Middle frontal gyrus (tissue), 1 donor: ENCODE measurements around the gene IFITM5.
"Not testable (repeated sequence)": the region's sequence is repeated elsewhere in the genome, so short reads cannot be mapped to it uniquely, and the experiment has no call there.

ENCODE experiments used
- DNase-seq: peaks from one replicate; pipeline ENCODE4 v3.0.0-alpha.2; 2015; ENCODE audit warnings: low spot score; ENCODE audit errors: extremely low spot score

Gene IFITM5

DNA sequence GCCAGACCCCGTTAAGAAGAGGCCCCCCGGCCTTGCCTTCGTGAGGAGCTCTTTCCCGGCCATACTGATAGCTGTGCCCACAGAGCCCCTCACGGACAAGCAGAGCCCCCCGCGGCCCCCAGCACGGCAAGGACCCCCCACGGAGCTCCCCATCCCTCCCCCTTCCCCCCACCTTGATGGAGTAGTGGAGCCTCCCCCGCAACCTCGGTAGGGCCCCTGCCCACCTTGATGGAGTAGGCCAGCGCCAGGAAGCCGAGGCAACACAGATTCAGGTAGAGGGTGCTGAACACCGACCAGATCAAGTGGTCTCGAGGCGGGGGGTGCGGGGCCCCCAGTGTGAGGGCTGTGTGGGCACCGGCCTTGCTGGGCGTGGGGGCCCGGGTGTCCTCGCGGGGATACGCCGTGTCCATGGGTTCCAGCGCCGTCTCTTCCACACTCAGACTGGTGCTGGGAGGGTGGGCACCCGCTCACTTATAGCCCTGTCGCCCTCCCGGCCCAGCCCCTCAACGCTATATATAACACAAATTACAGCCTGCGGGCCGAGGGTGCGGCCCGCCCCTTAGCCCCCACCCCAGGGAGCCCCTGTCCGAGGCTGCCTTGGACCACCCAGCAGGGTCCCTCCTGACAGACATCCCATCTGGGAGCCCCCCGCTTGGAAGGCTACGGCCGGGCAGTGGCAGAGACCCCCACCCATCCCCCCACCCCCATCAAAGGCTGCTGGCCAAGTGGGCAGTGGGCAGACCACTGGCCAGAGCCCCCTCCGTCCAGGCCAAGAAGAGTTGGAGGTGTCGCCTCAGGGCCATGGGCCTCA lies at the start of gene IFITM5:
TSS of gene IFITM5 (minus strand) at position 446 of the 811 bp plus-strand sequence. CDS start at position 410, 36 bp downstream.
- no peak for DNase-seq

DNA sequence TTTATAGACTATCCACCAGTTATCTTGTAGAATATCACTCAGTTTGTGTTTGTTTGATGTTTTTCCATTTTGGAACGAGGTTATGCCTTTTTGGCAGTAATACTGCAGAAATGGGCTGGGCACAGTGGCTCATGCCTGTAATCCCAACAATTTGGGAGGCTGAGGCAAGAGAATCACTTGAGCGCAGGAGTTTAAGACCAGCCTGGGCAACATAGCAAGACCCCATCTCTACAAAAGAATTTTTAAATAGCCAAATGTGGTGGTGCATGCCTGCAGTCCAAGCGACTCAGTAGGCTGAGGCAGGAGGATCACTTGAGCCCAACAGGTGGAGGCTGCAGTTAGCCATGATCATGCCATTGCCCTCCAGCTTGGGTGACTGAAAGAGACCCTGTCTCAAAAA lies 47.2 kb upstream of the IFITM5 start:
- DNase-seq = no peak

DNA sequence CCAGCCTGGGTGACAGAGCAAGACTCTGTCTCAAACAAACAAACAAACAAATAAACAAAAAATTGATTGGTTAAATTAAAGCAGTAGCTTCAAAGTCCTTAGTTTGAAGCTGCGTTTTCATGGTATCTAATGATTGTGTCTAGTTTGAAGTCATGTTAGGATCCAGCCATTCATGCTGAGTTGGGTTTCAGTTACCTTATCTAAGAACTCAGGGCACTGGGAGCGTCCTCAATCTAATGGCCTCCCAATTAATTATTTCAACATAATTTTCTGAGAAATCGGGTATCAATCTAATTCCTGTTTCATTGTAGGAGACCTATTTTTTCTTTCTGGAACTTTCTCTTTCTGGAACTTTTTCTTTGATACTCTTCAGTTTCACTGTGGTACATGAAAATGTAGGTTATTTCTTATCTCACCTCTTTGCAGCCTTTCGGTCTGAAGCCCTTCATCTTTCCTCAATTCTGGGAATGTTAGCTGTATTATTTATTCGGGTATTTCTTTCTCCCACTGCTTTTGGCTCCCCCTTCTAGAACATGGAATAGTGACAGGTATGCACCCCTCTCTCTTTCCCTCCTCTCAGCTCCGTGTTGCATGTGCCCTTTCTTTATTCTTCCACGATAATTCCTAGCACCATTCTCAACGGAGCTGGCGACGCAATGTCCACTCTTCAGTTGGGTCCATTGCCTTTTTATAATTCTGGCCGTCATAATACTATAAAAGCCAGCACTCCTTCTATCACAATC lies 45.7 kb upstream of the IFITM5 start:
- no peak for DNase-seq

DNA sequence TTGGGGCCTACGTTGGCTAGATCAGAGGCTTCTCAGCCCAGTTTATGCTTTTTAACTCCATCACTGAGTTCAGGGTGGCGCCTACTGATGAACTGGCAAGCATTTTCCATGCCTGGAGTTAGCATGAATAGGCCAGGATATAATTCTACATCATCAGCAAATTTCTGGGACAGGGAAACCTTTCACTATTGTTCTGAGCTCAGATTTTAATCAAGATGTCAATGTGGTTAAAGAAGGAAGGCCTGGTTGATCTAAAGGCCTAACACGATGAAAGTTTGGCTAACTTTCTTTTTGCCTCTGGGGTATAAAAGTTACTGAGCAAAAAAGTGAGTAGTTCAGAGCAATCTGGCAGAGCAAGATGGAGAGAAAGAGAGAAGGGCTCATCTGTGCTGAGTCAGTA lies 43.0 kb upstream of the IFITM5 start:
- no peak for DNase-seq

DNA sequence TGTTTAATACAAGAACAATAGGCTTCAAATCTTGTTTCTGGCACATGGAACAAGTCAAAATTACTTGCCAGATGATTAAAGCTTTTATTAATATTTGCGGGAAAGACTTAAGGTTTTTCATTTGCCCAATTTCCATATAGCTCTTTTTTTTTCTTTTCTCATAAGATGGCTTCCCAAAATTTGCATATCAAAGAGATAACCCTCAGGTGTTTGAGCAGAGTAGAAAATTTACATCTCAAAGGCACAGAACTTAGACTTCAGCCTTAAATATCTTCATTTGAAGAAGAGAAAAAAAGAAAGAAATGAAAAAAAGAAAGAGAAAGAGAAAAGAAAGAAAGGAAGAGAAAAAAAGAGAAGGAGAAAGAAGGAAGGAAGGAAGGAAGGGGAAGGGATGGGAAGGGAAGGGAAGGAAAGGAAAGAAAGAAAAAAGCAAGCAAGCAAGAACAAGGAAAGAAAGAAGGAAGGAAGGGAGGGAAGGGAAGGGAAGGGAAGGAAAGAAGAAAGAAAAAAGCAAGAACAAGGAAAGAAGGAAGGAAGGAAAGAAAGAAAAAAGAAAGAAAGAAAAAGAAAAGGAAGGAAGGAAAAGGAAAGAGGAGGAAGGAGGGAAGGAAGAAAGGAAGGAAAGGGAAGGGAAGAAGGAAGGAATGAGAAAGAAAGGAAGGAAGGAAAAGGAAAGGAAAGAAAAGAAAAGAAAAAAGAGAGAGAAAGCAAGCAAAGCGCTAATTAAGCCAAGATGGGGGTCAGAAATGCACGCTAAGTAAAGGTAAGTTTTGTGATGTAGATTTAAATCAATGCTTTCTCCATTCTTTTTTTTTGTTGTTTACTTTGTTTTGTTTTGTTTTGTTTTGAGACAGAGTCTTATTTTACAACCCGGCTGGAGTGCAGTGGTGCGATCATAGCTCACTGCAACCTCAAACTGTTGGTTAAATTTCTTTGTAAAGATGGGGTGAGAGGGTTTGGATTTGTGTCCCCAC lies 41.5 kb upstream of the IFITM5 start:
- no peak for DNase-seq

DNA sequence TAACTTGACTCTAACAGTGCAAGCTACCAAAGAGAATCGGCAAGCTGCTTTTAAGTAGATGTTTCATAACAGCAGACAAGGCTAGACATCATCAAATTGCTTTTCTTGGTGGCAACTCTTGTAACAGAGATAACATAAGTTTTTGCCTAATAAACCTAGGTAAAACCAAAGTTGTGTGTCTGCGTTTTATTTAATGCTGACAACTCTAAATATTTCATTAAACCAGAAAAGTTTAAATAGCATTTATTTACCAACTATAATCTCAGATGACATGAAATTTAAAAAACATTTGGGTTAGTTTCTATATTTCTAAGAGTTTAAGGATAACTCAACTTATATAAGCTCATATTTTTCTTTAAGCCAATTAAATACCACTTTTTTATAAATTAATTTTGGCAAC lies 40.6 kb upstream of the IFITM5 start:
- DNase-seq = no peak

DNA sequence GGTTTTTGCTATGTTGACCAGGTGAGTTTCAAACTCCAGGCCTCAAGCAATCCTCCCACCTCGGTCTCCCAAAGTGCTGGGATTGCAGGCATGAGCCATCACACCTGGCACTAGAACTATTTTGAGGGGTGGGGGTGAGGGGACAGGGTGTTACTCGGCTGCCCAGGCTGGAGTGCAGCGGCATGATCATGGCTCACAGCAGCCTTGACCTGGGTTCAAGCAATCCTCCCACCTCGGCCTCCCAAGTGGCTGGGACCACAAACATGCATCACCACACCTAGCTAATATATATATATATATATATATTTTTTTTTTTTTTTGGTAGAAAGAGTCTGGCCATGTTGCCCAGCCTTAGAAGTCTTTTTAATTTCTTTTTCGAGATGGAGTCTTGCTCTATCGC lies 38.4 kb upstream of the IFITM5 start:
- DNase-seq = no peak

DNA sequence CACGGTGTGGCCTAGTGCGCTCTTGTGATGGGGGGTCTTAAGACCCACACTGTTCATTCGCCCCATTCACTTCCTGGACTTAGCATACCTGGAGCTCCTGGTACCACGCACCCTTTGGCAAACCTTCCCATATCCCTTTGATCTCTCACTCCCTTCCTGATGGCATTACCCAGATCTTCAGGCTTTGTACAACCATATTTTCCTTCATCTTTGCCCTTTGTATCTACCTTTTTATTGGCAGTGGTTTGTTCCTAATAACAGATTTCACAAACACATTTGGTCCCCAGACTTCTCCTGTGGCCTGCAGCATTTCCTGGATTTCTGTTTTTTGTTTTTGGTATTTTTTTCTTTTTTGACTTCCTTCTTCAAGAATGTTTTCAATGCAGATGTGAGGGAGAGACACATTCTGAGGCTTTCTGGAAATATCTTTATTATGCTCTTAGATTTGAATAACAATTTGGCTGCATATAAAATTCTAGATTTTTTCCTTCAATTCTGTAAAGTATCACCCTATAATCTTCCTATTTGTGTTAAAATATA lies 37.4 kb upstream of the IFITM5 start:
- no peak for DNase-seq

DNA sequence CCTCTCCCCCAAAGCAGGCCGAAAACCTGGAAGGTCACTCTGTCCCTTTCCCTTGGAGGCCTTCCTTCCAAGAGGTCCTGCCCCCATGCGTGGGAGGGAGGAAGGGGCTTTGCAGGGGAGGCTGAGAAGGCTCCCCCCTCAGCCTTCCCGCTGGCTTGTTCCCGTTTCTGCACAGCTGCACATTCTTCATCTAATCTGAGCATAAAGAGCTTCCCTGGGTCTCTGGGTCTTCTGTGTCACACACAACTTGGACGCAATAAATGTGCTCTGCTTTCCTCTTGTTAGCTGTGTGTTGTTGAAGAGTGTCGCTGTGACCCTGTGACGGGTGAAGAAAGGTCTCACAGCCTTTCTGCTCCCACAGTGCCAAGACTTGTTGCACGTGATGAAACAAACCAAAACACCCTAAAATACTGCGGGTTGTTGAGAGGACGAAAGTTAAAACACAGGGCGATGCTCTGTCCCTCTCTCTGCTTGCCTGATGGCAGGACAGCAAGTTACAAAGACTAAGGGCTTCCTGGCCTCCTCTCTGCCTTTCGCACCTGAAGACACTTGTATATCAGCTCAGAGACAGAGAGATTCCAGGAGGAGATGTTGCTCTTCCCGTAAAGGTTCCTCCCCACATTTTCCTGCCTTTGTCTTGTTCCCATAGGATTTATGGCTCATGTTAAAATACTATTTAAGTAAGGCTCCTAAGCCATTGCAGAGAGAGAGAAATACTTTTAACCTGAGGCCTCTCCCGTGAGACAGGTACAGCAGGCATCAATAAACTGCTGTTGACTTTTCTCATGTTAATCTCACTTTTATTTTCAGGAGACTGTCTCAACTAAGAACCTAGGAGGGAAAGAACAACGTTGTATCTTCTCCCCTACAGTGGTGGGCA lies 36.7 kb upstream of the IFITM5 start:
- DNase-seq = no peak

DNA sequence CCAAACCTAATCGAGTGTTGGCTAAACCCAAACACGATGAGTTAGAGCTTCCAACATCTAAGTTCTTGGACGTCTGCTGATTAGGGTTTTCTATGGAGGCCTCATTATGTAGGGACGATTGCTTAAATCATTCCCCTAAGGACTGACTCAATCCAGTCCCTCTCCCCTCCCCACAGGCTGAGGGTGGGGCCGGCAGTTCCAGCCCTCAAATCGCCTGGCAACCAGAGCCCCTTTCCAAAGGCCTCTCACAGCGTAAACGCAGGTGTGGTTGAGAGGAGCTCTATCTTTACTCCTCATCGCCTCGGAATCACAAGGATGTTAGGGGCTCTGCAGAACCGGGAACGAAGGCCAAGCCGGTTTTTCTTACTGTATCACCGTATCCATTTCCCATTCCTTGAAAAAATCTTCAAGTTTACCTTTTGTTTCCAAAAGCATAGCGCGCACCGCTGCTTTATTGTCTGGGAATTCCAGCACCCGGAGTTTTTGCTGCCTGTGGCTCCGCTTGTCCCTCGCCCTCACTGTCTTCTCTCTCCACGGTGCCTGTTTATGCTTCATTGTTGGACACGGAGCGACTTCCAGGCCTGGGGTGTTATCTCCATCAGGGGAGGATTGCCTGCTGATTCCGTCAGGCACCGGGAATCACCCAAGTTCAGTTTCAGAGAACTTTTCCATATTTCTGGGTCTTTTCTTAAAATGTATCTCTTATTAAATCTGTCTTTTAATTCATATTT lies 35.1 kb upstream of the IFITM5 start:
- DNase-seq = no peak

DNA sequence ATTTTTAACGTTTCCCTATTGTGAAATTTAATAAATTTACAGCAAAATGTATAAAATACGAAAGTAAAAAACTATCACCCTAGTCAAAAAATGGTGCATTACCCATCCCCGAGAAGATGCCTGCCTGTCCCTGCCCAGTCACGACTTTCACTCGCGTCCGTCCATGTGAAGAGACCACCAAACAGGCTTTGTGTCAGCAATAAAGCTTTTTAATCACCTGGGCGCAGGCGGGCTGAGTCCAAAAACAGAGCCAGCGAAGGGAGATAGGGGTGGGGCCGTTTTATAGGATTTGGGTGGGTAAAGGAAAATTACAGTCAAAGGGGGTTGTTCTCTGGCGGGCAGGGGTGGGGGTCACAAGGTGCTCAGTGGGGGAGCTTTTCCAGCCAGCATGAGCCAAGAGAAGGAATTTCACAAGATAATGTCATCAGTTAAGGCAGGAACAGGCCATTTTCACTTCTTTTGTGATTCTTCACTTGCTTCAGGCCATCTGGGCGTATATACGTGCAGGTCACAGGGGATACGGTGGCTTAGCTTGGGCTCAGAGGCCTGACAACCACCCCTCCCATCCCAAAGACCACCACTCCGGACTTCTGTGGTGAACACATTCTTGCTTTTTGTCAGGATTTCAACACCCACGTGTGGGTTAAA lies 34.4 kb upstream of the IFITM5 start:
- not testable (repeated sequence) for DNase-seq

DNA sequence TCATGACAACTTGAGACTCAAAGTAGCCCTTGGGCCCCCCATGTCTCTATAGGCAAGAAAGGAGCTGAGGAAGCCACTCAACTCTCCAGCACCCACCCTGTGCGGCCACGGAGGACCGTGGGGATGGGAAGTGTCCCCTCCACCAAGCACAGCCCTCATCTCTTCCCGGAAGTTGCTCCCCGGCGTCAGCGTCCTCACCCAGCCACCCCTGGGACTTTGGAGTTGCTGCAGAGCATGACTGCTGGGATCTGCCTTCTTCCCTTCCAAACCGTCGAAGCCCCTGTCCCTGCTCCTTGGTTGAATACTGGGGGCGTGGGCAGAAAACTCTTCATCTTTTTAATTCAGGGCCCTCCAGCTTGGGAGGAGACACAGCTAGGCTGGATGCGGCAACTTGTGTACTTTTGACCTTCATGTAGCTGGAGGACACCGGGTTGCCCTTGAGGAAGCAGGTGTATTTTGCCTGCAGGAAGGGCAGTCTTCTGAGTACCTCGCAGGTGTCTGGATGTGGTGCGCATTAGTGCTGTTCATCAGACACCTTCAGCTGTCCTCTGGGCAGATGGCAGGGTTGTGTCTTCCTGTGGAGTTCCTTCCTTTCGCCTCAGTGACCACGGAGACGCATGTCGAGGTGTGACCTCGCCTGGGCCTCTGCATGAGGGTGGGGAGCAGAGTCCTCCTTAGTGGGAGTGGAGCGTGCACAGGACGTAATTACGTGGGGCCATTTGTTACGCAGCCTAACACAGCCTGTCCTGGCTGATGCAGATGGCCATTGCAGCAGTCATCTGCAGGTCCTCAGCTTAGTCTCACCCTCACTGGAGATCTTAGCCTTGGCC lies 33.5 kb upstream of the IFITM5 start:
- no peak for DNase-seq

DNA sequence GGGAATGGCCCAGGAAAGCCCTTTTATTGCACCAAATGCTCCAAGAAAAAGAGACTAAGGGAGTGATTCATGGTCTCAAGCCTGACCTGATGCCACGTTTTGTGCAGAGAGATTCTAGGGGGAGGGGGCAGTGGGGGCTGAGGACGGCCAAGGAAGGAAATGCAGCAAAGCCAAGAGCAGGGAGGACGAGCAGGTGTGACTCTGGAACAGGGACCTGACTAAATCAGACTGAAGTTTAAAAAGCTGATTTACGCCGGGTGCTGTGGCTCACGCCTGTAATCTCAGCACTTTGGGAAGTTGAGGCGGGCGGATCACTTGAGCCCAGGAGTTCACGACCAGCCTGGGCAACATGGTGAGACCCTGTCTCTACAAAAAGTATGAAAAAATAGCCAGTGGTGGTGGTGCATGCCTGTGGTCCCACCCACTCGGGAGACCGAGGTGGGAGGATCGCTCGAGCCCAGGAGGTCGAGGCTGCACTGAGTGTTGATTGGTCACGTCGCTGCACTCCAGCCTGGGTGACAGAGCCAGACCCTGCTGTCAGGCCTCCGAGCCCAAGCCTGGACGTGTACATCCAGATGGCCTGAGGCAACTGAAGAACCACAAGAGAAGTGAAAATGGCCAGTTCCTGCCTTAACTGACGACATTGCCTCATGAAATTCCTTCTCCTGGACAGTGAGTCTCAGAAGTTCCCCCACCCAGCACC lies 32.2 kb upstream of the IFITM5 start:
- no peak for DNase-seq

DNA sequence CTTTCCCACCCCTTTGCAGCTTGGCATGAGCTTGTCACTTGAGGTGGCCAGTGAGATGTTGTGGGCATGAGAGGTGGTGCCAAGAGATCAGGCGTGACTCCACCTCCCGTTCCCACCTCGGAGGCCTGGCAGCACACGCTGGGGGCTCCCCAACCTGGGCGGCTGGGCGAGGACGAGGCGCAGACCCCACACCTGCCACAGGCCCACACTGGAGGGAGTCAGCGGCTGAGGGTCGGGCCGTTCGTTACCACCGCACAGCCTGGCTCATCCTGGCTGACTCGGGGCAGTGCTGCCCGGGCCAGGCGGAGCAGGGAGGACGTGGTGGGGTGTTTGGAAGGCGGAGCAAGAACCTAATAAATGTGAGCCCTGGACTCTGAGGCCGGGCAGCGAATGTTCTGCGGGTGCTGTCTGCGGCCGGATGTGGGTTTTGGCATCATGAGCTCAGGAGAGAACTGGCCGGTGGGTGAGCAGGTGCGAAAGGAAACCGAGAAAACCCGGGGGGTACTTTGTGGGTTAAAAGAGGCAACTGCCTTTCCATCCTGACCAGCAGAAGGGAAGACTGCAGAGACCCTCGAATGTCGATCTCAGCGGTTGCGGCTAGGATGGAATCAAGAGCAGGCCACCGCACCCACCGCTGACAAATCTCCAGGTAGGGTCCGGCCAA lies 31.5 kb upstream of the IFITM5 start:
- DNase-seq = no peak

DNA sequence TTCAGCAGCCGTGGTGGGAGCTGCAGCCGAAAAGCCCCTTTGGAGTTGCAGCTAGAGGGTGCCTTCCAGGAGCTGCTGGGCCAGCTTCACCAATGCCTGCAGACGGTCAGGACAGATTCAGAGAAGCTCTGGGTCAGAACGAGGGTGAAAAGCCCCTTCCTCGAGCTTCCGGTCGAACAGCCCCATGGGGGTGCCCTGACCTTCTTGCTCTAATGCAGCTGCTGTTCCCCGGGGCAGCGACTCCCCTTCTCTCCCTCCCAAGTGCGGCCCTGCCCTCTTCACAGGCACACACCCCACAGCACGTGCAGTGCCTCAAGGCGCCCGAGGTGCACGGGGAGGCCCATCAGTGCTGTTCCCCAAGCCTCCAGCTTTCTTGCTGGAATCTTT lies 31.0 kb upstream of the IFITM5 start:
- no peak for DNase-seq

DNA sequence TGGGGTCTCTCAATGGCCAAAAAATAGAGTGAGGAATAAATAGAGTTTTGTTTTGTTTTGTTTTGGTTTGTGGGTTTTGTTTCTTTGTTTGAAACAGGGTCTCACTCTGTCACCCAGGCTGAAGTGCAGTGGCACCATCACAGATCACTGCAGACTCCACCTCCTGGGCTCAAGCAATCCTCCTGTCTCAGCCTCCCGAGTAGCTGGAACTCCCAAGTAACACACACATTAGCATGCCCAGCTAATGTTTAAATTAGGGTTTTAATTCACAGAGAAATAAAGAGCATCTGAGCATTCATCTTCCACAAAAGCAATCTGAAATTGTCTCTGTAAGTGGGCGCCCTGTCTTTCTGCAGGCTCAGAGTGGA lies 30.5 kb upstream of the IFITM5 start:
- no peak for DNase-seq

DNA sequence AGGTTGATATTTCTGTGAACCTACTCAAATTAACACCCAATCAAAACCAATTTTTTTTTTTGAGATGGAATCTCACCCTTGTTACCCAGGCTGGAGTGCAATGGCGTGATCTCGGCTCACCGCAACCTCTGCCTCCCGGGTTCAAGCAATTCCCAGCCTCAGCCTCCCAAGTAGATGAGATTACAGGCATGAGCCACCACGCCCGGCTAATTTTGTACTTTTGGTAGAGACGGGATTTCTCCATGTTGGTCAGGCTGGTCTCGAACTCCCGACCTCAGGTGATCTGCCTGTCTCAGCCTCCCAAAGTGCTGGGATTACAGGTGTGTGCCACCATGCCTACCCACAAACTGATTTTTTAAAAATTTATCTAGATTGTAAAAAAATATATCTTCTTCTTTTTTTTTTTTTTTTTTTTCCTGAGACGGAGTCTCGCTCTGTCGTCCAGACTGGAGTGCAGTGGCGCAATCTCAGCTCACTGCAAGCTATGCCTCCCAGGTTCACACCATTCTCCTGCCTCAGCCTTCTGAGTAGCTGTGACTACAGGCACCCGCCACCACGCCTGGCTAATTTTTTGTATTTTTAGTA lies 29.3 kb upstream of the IFITM5 start:
- DNase-seq = not testable (repeated sequence)
